ENCODE data around the gene ERBB4. TPM values are rescaled to one million over a fixed set of nuclear protein-coding genes. Genes with fewer than 3 reads are reported as not detected.
A peak's percentile ranks its signal among the peaks of the same experiment; 100 is the strongest.

ERBB4 gene
- total and polyA plus RNA-seq, 9 donors = 5.0 to 12.7 (median 7.7) TPM

DNA sequence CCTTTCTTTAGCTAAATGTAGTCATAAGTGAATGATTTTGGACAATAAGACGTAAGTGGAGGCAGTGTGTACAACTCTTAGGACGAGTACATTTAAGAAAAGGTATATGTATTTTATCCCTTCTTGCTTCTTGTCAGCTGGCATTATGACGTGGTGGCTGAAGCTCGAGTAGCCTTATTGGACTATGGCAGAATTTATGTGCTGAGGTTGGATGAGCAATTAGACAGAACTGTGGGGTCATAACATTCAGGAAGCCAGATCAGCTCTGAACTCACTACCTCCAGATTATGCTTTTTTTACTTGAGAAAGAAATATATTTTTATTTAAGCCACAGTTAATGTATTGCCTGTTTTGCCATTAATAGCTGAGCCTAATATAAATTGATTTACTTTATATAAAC, 661.5 kb downstream of the ERBB4 start:
- no peak for DNase-seq
- Histone ChIP-seq H3K36me3 (ENCODE audit: control insufficient read depth, insufficient read depth, low read length) (no peaks in the 10 kb centered on the region), H3K4me3 (ENCODE audit: low read length) (no peak overlapping the region), H3K9me3 (replicated peaks; ENCODE audit: control insufficient read depth, low read depth, low read length) (no peaks in the 10 kb centered on the region), H3K4me1 (ENCODE audit: control insufficient read depth, insufficient read depth, low read length) (no peaks in the 10 kb centered on the region), H3K27me3 (ENCODE audit: control insufficient read depth, insufficient read depth, low read length) (no peaks in the 10 kb centered on the region), H3K27ac (ENCODE audit: low read length) (no peak overlapping the region)
- WGBS (ENCODE audit: insufficient coverage) = 60% methylated on average over 1 of the region's 4 CpGs

DNA sequence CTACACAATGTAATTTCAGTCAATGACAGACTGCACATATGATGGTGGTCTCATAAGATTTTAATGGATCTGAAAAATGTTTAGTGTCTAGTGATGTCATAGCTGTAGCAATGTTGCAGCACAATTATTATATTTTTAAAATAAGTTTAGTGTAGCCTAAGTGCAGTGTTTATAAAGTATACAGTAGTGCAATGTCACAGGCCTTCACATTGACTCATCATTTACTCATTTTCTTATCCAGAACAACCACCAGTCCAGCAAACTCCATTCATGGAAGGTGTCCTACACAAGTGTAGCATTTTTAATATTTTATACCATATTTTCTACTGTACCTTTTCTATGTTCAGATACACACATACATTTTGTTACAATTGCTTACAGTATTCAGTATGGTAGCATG, 663.1 kb downstream of the ERBB4 start:
- Histone ChIP-seq H3K4me3 (ENCODE audit: low read length) (no peak overlapping the region), H3K36me3 (ENCODE audit: control insufficient read depth, insufficient read depth, low read length) (no peaks in the 10 kb centered on the region), H3K9me3 (replicated peaks; ENCODE audit: control insufficient read depth, low read depth, low read length) (no peaks in the 10 kb centered on the region), H3K27ac (ENCODE audit: low read length) (no peak overlapping the region), H3K4me1 (ENCODE audit: control insufficient read depth, insufficient read depth, low read length) (no peaks in the 10 kb centered on the region), H3K27me3 (ENCODE audit: control insufficient read depth, insufficient read depth, low read length) (no peaks in the 10 kb centered on the region)
- DNase-seq = no peak

- no peak overlapping the region for H3K27ac ChIP-seq (ENCODE audit: low read length)
- WGBS (ENCODE audit: insufficient coverage) = no CpG with 5 or more reads among the region's 3 CpGs
- H3K36me3 ChIP-seq (ENCODE audit: control insufficient read depth, insufficient read depth, low read length) = no peaks in the 10 kb centered on the region
These were observed 669.5 kb downstream of the ERBB4 start for GRCh38 chr2:211868996-211869533.

DNA sequence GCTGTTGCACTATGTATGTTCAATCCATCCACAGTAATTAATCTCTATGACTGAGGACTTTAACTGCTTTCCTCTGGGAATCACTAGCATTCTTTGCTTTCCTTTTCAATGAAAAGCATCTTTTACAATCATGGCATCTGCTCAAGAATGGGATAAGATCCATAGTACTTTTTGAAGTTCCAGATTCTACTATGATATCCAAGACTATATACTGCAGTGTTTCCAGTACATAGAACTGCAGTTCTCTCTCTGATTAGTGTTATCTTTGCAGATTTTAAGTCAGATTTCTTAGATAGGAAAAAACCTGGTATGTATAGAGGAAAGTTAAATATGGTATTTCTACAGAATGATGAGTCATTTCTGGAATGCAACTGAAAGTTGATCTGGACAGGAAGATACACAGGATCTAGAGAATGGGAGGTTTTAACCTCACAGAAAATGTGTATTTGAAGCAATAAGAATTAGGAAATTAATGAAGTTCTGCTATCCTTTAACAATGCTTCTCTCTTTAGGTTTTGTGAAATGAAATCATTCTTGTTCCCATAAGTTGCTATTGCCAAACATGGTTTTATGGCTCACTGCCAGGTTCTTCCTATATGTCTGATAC, 670.7 kb downstream of the ERBB4 start:
- Histone ChIP-seq H3K4me1 (ENCODE audit: control insufficient read depth, insufficient read depth, low read length) (no peaks in the 10 kb centered on the region), H3K9me3 (replicated peaks; ENCODE audit: control insufficient read depth, low read depth, low read length) (no peaks in the 10 kb centered on the region), H3K27me3 (ENCODE audit: control insufficient read depth, insufficient read depth, low read length) (no peaks in the 10 kb centered on the region), H3K27ac (ENCODE audit: low read length) (no peak overlapping the region), H3K36me3 (ENCODE audit: control insufficient read depth, insufficient read depth, low read length) (no peaks in the 10 kb centered on the region), H3K4me3 (ENCODE audit: low read length) (no peak overlapping the region)
- peak; percentile 15 for DNase-seq

More at GRCh38 chr2:211868996-211869533, 669.5 kb downstream of the ERBB4 start:
- no peaks in the 10 kb centered on the region for H3K27me3 ChIP-seq (ENCODE audit: control insufficient read depth, insufficient read depth, low read length)
- H3K4me1 ChIP-seq (ENCODE audit: control insufficient read depth, insufficient read depth, low read length) = no peaks in the 10 kb centered on the region
- DNase-seq = no peak
- no peak overlapping the region for H3K4me3 ChIP-seq (ENCODE audit: low read length)
- H3K9me3 ChIP-seq (replicated peaks; ENCODE audit: control insufficient read depth, low read depth, low read length) = no peaks in the 10 kb centered on the region

DNA sequence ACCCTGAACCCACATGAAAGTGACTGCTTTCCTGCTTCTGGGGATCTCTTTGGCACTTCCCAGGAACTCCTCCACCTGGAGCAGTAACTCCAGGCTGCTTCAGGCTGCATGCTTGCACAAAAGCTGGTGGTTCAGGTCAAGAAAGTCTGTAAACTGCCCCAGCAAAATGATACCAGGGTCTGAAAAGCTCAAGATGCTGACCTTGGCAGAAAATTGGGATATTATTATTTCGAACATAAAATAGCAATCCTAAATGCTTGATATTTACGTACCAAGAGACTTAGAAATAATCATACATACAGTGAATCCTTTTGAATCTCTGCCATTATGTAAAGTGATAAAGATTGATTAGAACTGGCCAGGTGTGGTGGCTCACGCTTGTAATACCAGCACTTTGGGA, 674.3 kb downstream of the ERBB4 start:
- H3K9me3 ChIP-seq (replicated peaks; ENCODE audit: control insufficient read depth, low read depth, low read length) = no peaks in the 10 kb centered on the region
- no peaks in the 10 kb centered on the region for H3K27me3 ChIP-seq (ENCODE audit: control insufficient read depth, insufficient read depth, low read length)
- 100% methylated on average over 1 of the region's 3 CpGs for WGBS (ENCODE audit: insufficient coverage)
- no peaks in the 10 kb centered on the region for H3K4me1 ChIP-seq (ENCODE audit: control insufficient read depth, insufficient read depth, low read length)
- H3K36me3 ChIP-seq (ENCODE audit: control insufficient read depth, insufficient read depth, low read length) = no peaks in the 10 kb centered on the region
- no peak overlapping the region for H3K4me3 ChIP-seq (ENCODE audit: low read length)
- no peak overlapping the region for H3K27ac ChIP-seq (ENCODE audit: low read length)
- no peak for DNase-seq

DNA sequence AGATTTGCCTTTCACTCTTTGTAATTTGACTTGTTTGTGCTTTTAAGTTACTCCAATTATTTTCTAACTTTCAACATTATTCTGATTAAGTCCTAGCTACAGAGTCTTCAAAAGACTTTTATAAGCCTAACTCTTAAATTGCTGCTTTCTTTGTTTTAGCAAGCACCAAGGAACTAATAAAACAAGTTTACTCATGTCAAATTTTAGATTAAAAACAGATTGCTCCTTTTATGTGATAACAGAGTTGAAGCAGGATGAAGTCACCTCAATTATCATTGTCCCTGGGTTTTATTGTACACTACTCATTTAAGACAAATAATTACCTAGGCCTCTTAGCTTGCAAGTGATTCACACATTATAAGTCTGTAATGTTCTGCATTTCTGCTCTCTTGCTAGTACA, 678.4 kb downstream of the ERBB4 start:
- no peaks in the 10 kb centered on the region for H3K27me3 ChIP-seq (ENCODE audit: control insufficient read depth, insufficient read depth, low read length)
- H3K27ac ChIP-seq (ENCODE audit: low read length) = no peak overlapping the region
- no peaks in the 10 kb centered on the region for H3K9me3 ChIP-seq (replicated peaks; ENCODE audit: control insufficient read depth, low read depth, low read length)
- no peaks in the 10 kb centered on the region for H3K4me1 ChIP-seq (ENCODE audit: control insufficient read depth, insufficient read depth, low read length)
- H3K4me3 ChIP-seq (ENCODE audit: low read length) = no peak overlapping the region
- H3K36me3 ChIP-seq (ENCODE audit: control insufficient read depth, insufficient read depth, low read length) = no peaks in the 10 kb centered on the region
- no peak for DNase-seq

GRCh38 chr2:211854832-211855231, 683.8 kb downstream of the ERBB4 start:
- no peaks in the 10 kb centered on the region for H3K27me3 ChIP-seq (ENCODE audit: control insufficient read depth, insufficient read depth, low read length)
- no peak overlapping the region for H3K27ac ChIP-seq (ENCODE audit: low read length)
- DNase-seq = no peak
- H3K4me3 ChIP-seq (ENCODE audit: low read length) = no peak overlapping the region
- H3K9me3 ChIP-seq (replicated peaks; ENCODE audit: control insufficient read depth, low read depth, low read length) = no peaks in the 10 kb centered on the region
- WGBS (ENCODE audit: insufficient coverage) = no CpG with 5 or more reads among the region's 3 CpGs
- no peaks in the 10 kb centered on the region for H3K4me1 ChIP-seq (ENCODE audit: control insufficient read depth, insufficient read depth, low read length)
- no peaks in the 10 kb centered on the region for H3K36me3 ChIP-seq (ENCODE audit: control insufficient read depth, insufficient read depth, low read length)

GRCh38 chr2:211846714-211847113, 691.9 kb downstream of the ERBB4 start:
- Histone ChIP-seq H3K27ac (ENCODE audit: low read length) (no peak overlapping the region), H3K27me3 (ENCODE audit: control insufficient read depth, insufficient read depth, low read length) (no peaks in the 10 kb centered on the region), H3K4me3 (ENCODE audit: low read length) (no peak overlapping the region), H3K36me3 (ENCODE audit: control insufficient read depth, insufficient read depth, low read length) (no peaks in the 10 kb centered on the region), H3K9me3 (replicated peaks; ENCODE audit: control insufficient read depth, low read depth, low read length) (no peaks in the 10 kb centered on the region), H3K4me1 (ENCODE audit: control insufficient read depth, insufficient read depth, low read length) (no peaks in the 10 kb centered on the region)
- peak; percentile 3 for DNase-seq
- whole genome bisulfite sequencing (ENCODE audit: insufficient coverage) = no CpG with 5 or more reads among the region's 1 CpG

- H3K27me3 ChIP-seq (ENCODE audit: control insufficient read depth, insufficient read depth, low read length) = no peaks in the 10 kb centered on the region
- no peaks in the 10 kb centered on the region for H3K9me3 ChIP-seq (replicated peaks; ENCODE audit: control insufficient read depth, low read depth, low read length)
- H3K36me3 ChIP-seq (ENCODE audit: control insufficient read depth, insufficient read depth, low read length) = no peaks in the 10 kb centered on the region
- no peak overlapping the region for H3K27ac ChIP-seq (ENCODE audit: low read length)
- H3K4me1 ChIP-seq (ENCODE audit: control insufficient read depth, insufficient read depth, low read length) = no peaks in the 10 kb centered on the region
- DNase-seq = no peak
- H3K4me3 ChIP-seq (ENCODE audit: low read length) = no peak overlapping the region
These were observed 692.6 kb downstream of the ERBB4 start for GRCh38 chr2:211846036-211846400.

DNA sequence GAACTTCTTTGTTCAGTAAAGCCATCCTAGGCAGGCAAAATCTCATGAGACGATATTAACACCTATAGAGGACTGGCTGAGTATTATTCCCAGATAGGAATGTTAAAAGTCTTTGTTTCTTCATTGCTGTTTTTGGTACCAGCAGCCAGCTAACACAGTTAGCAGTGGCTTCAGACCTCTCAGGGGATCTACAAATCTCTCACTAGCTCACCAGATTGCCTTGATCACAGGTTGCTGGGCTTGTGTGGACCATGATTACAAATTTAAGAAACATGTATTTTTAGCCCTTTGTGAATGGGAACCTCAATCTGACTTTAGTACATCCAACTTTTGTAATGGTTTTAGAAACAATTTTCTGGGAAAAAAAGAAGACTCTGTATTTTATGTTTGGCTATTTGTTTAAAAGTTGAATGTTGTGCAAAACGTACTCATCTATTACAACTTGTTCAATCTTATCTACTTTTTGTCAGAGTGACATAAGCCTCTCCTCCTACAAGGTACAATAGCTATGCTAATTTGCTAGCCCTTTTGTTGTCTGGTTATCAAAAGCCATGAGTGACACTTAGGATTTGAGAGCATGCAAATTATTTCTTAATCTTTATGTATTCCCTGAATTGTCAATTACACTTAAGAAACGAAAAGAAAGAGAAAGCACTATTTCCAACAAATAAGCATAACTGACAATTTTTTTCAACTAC, 693.1 kb downstream of the ERBB4 start:
- Histone ChIP-seq H3K4me1 (ENCODE audit: control insufficient read depth, insufficient read depth, low read length) (no peaks in the 10 kb centered on the region), H3K27ac (ENCODE audit: low read length) (no peak overlapping the region), H3K36me3 (ENCODE audit: control insufficient read depth, insufficient read depth, low read length) (no peaks in the 10 kb centered on the region), H3K4me3 (ENCODE audit: low read length) (no peak overlapping the region), H3K27me3 (ENCODE audit: control insufficient read depth, insufficient read depth, low read length) (no peaks in the 10 kb centered on the region), H3K9me3 (replicated peaks; ENCODE audit: control insufficient read depth, low read depth, low read length) (no peaks in the 10 kb centered on the region)
- WGBS (ENCODE audit: insufficient coverage) = no CpG with 5 or more reads among the region's 3 CpGs
- no peak for DNase-seq

- Histone ChIP-seq H3K36me3 (ENCODE audit: control insufficient read depth, insufficient read depth, low read length) (no peaks in the 10 kb centered on the region), H3K4me1 (ENCODE audit: control insufficient read depth, insufficient read depth, low read length) (no peaks in the 10 kb centered on the region), H3K4me3 (ENCODE audit: low read length) (no peak overlapping the region), H3K9me3 (replicated peaks; ENCODE audit: control insufficient read depth, low read depth, low read length) (no peaks in the 10 kb centered on the region), H3K27me3 (ENCODE audit: control insufficient read depth, insufficient read depth, low read length) (no peaks in the 10 kb centered on the region), H3K27ac (ENCODE audit: low read length) (no peak overlapping the region)
- 100% methylated on average over 1 of the region's 2 CpGs for WGBS (ENCODE audit: insufficient coverage)
- DNase-seq = no peak
These were observed 700.9 kb downstream of the ERBB4 start for GRCh38 chr2:211837706-211838105.
